Right lobe of liver (tissue), 4 donors: Measurements from ENCODE around the gene RAP2B.

Experiments used
- CTCF ChIP-seq, 4 donors: fragments of 200-600 bp in 3 of 4; fragments of 450-650 bp in 1 of 4; IDR thresholded peaks; one replicate each; pipeline versions ENCODE4 v1.5.1 to v1.8.0; 2016 to 2022; ENCODE audit warnings: antibody characterized with exemption in 4 of 4, mild to moderate bottlenecking in 2 of 4
- POLR2A ChIP-seq: fragments of 450-650 bp; IDR thresholded peaks from one replicate; pipeline ENCODE4 v1.6.1; 2017; ENCODE audit warnings: antibody characterized with exemption, mild to moderate bottlenecking
- donor health status: DM: no; HTN: no; CAD: no.
- donor health status: DM: no; HTN: no; CAD: no.
- donor health status: DM: no; HTN: yes; CAD: no.

DNA sequence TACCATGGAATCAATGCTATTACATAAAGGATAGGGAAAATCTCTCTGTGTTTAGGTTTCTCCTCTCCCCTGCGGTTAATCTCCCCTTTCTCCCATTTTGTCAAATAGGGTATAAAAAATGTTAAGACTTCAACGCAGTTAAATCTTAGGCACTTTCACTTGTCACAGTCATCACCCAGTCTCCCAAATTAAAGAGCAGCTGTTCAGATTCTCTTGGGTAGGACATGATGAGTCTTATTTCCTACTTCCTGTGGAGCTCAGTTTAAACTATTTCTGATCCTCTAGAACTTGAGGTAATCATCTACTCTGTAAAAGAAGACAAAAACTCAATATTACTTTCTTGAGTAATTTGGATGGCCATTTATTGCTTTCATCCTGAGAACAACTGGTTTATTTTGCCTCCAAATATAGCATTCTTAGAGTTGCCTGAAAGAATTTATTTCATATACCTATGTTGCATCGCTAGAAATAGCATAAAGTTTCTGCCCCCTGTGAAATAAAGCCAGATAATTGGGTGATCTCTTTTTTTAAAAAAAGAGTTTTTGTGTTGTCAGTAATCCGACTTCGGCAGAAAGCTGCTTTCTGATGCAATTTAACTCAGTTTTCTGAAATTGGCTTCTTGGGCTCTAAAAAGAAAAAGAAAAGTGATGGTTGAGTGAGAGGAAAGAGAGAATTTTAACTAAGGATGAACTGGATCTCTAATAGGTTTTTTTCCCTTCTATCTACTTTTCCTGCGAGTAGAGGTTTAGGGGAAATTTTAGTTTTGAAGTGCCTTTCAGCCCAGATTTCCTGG is 20.7 kb downstream of the RAP2B start:
- TF ChIP-seq POLR2A (no peak), CTCF (IDR thresholded peaks at IDR 0.05) (no peak)
